Right hindlimb (tissue), 1 donor: ENCODE data around the gene MDFIC.

ENCODE experiments used
- DNase-seq: peaks from one replicate; pipeline ENCODE4 v3.0.0-alpha.2; 2018

The MDFIC gene

GRCh38 chr7:114957444-114957843, 35.5 kb downstream of the MDFIC start:
- no peak for DNase-seq

- DNase-seq, result no peak
Observed at GRCh38 chr7:114959931-114960330, 38.0 kb downstream of the MDFIC start.

GRCh38 chr7:114962441-114962840, 40.5 kb downstream of the MDFIC start:
- DNase-seq, result no peak

- no peak for DNase-seq
Observed at GRCh38 chr7:114966156-114966555, 44.3 kb downstream of the MDFIC start.

GRCh38 chr7:114969096-114969495, 47.2 kb downstream of the MDFIC start:
- no peak for DNase-seq

- DNase-seq, result no peak
Observed at GRCh38 chr7:114970308-114970707, 48.4 kb downstream of the MDFIC start.

- no peak for DNase-seq
Observed at GRCh38 chr7:114970732-114971131, 48.8 kb downstream of the MDFIC start.

GRCh38 chr7:114972567-114972966, 50.7 kb downstream of the MDFIC start:
- DNase-seq, result no peak

- peak; percentile 27 for DNase-seq
Observed at GRCh38 chr7:114973147-114973546, 51.3 kb downstream of the MDFIC start.

GRCh38 chr7:114975401-114975800, 53.5 kb downstream of the MDFIC start:
- no peak for DNase-seq

- no peak for DNase-seq
Observed at GRCh38 chr7:114976666-114977065, 54.8 kb downstream of the MDFIC start.

- no peak for DNase-seq
Observed at GRCh38 chr7:114977277-114977676, 55.4 kb downstream of the MDFIC start.

GRCh38 chr7:114979388-114979787, 57.5 kb downstream of the MDFIC start:
- DNase-seq, result peak; percentile 35

- no peak for DNase-seq
Observed at GRCh38 chr7:114979803-114980507, 58.1 kb downstream of the MDFIC start.

- DNase-seq, result no peak
Observed at GRCh38 chr7:114981323-114981722, 59.4 kb downstream of the MDFIC start.

GRCh38 chr7:114985116-114985715, 63.3 kb downstream of the MDFIC start:
- no peak for DNase-seq

GRCh38 chr7:114986190-114987180, 64.6 kb downstream of the MDFIC start:
- DNase-seq, result no peak

- DNase-seq, result no peak
Observed at GRCh38 chr7:114988026-114988425, 66.1 kb downstream of the MDFIC start.

- DNase-seq, result peak; percentile 24
Observed at GRCh38 chr7:114988755-114989375, 67.0 kb downstream of the MDFIC start.

GRCh38 chr7:114989531-114989930, 67.6 kb downstream of the MDFIC start:
- no peak for DNase-seq

- DNase-seq, result no peak
Observed at GRCh38 chr7:114997487-114998404, 75.9 kb downstream of the MDFIC start.

- no peak for DNase-seq
Observed at GRCh38 chr7:115004121-115004520, 82.2 kb downstream of the MDFIC start.
